WI38 (cell line): Measurements from ENCODE around the gene ANKS1B.

Experiments used
- H3K4me3 ChIP-seq: 2 replicates; pipeline ENCODE4 v1.5.1; 2011; ENCODE audit warnings: low read depth, mild to moderate bottlenecking, control low read depth, low read length
- TF ChIP-seq, protein P1 (sequence below): IDR thresholded peaks from 2 replicates; pipeline ENCODE4 v1.5.1; 2012; ENCODE audit warnings: low read depth, mild to moderate bottlenecking, control low read depth, low read length

The ANKS1B gene

DNA sequence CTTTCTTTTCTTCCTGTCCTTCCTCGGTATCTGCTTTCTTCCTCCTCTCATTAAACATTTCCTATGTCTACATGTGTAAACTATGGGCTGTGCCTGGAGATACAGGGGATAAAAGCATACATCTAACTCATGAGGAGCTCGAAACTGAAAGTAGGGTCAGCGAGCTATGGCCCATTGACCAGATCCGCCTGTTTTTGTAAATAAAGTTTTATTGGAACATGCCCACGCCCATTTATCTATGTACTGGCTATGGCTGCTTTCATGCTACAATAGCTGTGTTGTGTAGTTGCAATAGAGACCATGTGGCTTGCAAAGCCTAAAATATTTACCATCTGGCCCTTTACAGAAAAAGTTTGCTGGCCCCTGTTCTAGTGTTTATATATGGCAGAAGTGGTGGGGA is 838.0 kb downstream of the ANKS1B start:
- H3K4me3 ChIP-seq, result no peak overlapping the region
- TF ChIP-seq, protein P1, sequence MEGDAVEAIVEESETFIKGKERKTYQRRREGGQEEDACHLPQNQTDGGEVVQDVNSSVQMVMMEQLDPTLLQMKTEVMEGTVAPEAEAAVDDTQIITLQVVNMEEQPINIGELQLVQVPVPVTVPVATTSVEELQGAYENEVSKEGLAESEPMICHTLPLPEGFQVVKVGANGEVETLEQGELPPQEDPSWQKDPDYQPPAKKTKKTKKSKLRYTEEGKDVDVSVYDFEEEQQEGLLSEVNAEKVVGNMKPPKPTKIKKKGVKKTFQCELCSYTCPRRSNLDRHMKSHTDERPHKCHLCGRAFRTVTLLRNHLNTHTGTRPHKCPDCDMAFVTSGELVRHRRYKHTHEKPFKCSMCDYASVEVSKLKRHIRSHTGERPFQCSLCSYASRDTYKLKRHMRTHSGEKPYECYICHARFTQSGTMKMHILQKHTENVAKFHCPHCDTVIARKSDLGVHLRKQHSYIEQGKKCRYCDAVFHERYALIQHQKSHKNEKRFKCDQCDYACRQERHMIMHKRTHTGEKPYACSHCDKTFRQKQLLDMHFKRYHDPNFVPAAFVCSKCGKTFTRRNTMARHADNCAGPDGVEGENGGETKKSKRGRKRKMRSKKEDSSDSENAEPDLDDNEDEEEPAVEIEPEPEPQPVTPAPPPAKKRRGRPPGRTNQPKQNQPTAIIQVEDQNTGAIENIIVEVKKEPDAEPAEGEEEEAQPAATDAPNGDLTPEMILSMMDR, result no peak

DNA sequence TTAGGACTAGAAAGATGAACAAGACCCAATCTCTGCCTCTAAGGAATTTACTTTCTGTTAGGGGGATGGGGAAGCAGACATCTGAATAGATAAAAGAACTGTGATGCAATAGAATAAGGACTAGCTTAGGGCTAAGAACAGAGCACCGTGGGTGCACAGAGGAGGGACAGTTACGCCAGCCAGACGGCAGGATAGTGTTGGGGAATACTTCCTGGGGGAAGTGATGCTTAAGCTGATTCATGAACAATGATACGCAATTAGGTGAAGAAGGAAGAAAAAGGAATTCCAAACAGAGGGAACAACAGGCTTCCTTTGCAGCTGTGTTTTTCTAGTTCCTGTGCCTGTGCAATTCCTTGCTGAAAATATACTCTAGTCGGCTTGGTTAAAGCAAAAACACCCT is 838.6 kb downstream of the ANKS1B start:
- H3K4me3 ChIP-seq, result no peak overlapping the region
- TF ChIP-seq, protein P1, result no peak

DNA sequence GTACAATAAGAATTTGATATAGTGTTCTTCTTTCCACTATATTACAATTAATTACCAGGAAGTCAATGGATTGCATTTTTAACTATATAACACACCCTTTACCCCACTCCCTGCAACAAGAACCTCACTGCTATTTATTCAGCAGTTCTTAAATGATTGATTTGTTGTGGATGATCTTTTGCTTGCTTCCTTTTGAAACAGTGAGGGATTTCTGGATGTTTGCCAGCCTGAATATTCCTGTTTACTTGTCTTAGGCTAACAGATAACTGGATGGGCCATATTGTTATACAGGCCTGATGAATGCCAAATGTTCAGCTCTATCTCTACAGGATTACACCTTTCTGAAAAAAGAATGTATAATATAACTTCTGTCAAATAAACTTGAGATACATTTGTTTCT is 842.1 kb downstream of the ANKS1B start:
- TF ChIP-seq, protein P1, result no peak
- no peak overlapping the region for H3K4me3 ChIP-seq

DNA sequence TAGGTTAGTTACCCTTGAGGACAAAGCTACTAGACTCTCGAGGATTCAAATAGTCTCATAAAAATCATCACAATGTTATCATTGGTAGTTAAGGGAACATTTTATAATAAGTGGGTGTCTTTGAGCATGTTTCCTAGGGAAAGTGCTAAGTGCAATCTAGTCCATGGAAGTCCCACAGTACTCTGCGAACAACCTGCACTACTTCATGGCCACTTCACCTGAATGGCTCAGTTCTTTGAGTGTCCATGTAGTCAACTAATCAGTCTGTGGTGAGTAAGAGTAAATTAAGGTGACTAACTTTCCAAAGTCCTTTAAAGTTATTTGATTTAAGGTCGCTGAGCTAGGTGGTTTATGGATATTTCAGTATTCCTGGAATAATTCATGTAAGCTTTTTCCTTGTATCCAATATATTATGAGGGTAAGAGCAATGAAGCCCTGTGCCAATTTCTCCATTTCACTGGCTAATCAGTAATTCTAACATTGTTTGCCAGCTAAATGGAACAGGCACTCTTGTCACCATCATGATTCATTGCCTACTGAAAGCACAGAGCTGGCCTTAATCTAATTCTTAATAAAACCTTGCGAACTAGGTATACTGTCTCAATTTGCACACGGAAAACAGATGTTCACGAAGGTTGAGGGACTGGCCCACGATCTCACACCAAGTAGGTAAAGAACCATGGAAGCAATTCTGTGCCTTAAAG is 844.6 kb downstream of the ANKS1B start:
- H3K4me3 ChIP-seq, result no peak overlapping the region
- TF ChIP-seq, protein P1, result no peak

DNA sequence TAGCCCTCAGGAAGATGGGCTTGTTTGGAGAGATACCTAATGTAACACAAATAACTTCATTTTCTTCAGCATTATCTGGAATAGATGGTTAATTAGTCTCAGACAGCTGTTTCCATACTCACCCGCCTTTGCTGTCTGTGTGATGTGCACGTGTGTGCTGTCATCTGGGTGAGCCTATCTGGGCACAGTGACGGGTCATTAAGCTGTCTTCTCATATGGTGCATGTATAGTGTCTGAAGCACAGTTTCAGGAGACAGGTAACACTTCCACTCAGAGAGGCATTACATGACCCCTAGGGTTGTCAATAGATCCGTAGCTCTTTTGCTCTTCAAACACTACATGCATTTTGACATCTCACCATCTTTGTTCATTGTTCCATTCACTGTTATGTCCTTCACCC is 846.3 kb downstream of the ANKS1B start:
- TF ChIP-seq, protein P1, result no peak
- no peak overlapping the region for H3K4me3 ChIP-seq

DNA sequence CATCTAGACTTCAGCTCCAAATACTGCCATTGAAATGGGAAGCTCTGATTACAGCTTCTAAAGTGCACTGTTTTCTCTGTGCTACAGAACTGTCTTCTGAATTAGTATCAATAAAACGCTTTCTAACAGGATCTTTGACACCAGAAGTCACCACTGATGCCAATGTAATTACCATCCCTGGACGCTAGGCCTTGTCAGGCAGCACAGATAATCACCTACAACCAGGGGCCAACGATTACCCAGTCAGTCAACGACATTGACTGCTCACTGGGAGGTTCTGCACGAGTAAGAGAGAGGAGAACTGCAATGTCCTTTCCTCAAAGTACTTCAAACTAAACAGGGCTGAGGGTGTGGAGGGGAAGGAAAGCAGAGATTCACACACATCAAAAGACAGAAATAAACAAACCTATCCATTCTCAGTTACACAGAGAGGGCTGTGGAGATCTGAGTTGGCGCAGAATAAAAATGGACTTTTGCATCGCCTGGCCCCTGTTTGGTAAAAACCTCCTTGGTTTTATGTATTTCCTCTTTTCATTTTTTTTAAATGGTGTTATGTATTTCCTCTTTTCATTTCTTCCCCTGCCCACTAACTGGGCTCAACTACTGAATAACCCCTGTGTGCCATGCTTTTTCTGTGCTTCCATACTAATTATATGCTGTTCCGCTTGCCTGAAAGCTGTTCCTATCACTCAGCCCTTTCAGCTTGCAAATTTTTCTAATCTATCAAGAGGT is 847.4 kb downstream of the ANKS1B start:
- TF ChIP-seq, protein P1, result no peak
- no peak overlapping the region for H3K4me3 ChIP-seq

DNA sequence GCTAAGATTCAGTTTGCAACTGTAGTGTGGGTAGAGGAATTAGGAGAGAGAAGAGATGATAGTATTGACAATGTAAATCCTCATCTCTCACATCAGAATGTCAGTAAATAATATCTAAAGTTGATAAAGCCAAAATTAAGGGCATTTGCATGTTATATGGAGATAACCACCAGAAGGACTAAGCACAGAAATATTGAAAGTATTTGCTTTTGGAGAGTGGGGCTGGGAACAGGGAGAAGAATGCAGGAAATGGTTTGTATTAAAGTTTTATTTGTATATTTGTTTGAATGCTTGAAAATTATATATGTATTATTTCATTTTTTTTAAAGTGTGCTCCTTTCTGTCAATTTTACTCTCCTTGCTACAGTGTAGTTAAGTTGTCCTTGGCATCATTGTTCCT is 848.2 kb downstream of the ANKS1B start:
- TF ChIP-seq, protein P1, result no peak

More for the DNA sequence above, 848.2 kb downstream of the ANKS1B start:
- H3K4me3 ChIP-seq, result no peak overlapping the region
